ENCODE measurements around the gene VSIG2.

The VSIG2 gene

GRCh38 chr11:124724979-124725718 is 26.9 kb downstream of the VSIG2 start:
- DNase-seq (ENCODE audit: low read depth in 1 of 2, low spot score in 1 of 2): no peak

- DNase-seq (ENCODE audit: low read depth in 1 of 2, low spot score in 1 of 2): no peak
Measured at GRCh38 chr11:124722176-124722575, 29.9 kb downstream of the VSIG2 start.

- DNase-seq (ENCODE audit: low read depth in 1 of 2, low spot score in 1 of 2): no peak
Measured at GRCh38 chr11:124719534-124719933, 32.5 kb downstream of the VSIG2 start.

- no peak for DNase-seq (ENCODE audit: low read depth in 1 of 2, low spot score in 1 of 2)
Measured at GRCh38 chr11:124718801-124719200, 33.3 kb downstream of the VSIG2 start.

- no peak for DNase-seq (ENCODE audit: low read depth in 1 of 2, low spot score in 1 of 2)
Measured at GRCh38 chr11:124717786-124718651, 34.0 kb downstream of the VSIG2 start.

GRCh38 chr11:124717421-124717785 is 34.7 kb downstream of the VSIG2 start:
- no peak for DNase-seq (ENCODE audit: low read depth in 1 of 2, low spot score in 1 of 2)

- DNase-seq (ENCODE audit: low read depth in 1 of 2, low spot score in 1 of 2): no peak
Measured at GRCh38 chr11:124716591-124716990, 35.5 kb downstream of the VSIG2 start.

GRCh38 chr11:124712392-124712791 is 39.7 kb downstream of the VSIG2 start:
- DNase-seq (ENCODE audit: low read depth in 1 of 2, low spot score in 1 of 2): no peak

GRCh38 chr11:124707829-124708228 is 44.2 kb downstream of the VSIG2 start:
- DNase-seq (ENCODE audit: low read depth in 1 of 2, low spot score in 1 of 2): no peak

- no peak for DNase-seq (ENCODE audit: low read depth in 1 of 2, low spot score in 1 of 2)
Measured at GRCh38 chr11:124700028-124700427, 52.0 kb downstream of the VSIG2 start.

- DNase-seq (ENCODE audit: low read depth in 1 of 2, low spot score in 1 of 2): no peak
Measured at GRCh38 chr11:124699547-124699946, 52.5 kb downstream of the VSIG2 start.

Measured in stimulated activated CD4-positive, alpha-beta T cell treated with anti-CD3 and anti-CD28 coated beads, Interleukin-15, amount 100 ng/mL, for 1 hour (primary cell).